ENCODE measurements around the gene FBXL19.
A peak's percentile ranks its signal among the peaks of the same experiment; 100 is the strongest.

FBXL19 gene

GRCh38 chr16:30946671-30947540 lies 23.5 kb downstream of the FBXL19 start:
- no peak for DNase-seq

- DNase-seq: no peak
Measured at GRCh38 chr16:30947541-30947858, 24.1 kb downstream of the FBXL19 start.

DNA sequence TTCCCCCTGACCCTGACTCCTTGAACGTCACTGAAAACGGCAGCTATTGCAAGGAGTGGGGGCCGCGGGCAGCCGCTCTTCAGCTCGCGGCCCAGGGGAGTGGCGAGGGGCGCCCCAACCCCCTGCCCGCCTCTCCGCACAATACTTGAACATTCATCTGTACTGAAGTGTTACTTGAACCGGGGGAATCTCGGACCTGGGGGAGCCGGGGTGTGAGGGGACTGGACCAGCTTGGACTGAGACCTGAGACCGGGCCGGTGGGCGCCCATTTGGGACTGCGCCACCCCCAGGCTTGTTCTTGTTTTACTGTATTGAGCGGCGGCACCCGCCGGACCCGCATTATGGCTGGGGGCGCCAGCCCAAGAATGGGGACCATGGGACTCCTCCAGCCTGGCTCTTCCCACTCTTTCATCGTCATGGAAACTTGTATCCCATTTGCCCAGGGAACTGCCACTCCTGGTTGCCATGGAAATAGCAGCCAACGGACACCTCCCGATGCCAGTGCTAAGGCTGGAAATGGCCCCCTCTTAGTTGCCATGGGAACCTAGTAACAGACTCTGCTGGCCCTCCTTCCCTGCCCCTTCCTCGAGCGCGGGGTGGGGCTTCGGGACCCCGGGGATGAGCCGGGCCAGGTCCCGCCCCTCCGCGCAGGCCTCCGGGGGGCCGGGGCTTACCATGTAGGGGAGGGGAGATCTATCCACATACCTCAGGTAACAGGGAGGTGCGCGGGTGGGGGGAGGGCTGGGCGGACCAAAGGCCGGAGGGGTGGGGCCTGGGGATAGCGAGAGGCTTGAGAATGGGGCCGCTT lies 24.7 kb downstream of the FBXL19 start:
- peak; percentile 96 for DNase-seq

DNA sequence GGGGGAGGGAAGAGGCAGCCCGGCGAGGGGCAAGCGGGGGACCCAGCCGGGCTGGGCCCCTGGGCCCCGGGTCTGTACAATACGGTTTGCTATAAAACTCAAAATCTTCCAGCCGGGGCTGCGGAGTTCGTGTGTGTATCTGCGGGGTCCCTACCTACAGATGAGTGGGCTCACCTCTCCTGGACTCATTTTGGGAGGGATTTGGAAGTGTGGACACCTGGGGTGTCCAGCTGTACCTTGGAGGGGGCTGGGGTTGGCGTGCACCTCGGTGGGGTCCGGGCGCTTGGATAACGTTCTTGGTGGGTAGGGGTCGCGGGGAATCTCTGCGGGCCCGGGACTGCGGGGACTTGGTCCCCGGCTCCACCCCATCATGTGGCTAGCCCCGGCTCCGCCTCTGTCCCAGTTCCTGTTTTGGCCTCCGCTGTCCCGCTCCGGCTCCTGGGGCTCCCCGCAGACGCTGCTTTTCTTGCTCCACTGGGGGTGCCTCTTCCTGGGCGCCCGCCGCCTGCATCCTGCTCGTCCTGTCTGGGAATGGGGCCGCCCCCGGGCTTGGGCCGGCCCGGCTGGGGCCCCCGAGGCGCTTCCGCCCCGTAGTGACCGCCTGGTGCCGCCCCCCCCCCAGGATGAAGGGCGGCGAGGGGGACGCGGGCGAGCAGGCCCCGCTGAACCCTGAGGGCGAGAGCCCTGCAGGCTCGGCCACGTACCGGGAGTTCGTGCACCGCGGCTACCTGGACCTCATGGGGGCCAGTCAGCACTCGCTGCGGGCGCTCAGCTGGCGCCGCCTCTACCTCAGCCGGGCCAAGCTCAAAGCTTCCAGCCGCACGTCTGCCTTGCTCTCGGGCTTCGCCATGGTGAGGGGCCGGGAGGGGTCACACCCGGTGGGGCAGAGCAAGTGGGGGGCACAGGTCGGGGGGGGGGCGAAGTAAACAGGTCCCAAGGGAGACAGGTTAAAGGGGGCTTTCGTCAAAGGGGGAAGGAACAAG lies 25.6 kb downstream of the FBXL19 start, which contains the start of gene ORAI3:
Gene ORAI3 (plus strand): TSS at position 402 of the 983 bp plus-strand sequence. CDS start 222 bp downstream, at position 624.
- DNase-seq: peak; percentile 74

DNA sequence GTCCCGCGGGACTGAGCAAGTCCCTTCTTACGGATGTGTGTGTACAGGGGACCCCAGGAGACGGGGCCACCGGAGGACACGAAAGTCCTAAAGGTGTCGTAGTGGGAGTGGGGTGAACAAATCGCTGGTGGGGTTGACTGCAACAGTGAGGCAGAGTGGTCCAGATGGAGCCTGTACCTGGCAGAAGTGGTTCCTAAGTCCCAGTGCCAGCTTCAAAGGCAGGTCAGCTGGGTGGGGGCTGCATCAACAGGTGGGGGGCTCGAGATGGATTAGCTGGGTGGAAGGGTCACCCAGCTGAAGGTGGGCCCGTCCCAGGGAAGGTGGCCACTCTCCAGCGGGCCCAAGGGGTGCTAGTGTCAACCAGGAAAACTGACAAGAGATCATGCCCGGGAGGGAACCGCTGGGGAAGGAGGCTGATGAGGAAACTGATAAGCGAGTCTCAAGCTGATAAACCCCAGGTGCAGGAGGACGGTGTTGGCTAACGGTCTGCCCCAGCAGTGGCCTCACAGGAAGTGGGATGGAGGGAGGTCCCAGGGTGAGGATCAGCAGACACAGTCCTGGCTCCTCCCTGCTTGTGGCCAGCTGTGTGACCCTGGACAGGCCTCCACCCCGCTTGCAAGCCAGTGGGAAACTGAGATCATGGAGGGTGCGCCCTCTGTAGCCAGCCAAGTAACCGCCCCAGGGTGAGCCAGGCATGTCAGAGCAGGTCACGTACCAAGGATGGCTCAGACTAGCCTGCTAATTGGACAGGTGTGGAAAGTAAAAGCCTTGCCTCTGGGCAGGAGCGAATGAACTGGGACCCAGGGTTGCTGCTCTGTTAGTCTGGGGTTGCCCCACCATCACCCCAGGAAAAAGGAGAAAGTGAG lies 26.5 kb downstream of the FBXL19 start:
- DNase-seq: peak; percentile 92

GRCh38 chr16:30950516-30951065 lies 27.2 kb downstream of the FBXL19 start:
- DNase-seq: no peak

GRCh38 chr16:30951193-30951592 lies 27.8 kb downstream of the FBXL19 start:
- DNase-seq: no peak

DNA sequence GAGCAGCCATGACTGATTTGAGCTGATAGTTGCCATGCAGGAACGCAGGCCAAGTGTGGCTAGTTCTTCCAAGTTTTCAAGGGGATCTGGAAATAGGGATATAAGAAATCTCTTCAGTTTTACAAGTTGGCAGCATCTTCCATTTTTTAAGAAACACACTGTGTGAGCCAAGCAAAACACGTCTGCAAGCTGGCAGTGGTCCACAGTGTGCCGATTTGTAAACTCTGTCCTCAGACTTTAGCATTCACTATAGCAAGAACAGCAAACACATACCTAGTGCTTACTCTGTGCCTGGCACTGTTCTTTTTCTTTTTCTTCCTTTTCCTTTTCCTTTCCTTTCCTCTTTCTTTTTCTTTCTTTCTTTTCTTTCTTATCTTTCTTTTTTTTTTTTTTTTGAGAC lies 28.4 kb downstream of the FBXL19 start:
- no peak for DNase-seq

- DNase-seq: no peak
Measured at GRCh38 chr16:30953111-30953510, 29.7 kb downstream of the FBXL19 start.

- DNase-seq: peak; percentile 67
Measured at GRCh38 chr16:30953511-30954124, 30.2 kb downstream of the FBXL19 start.

- DNase-seq: no peak
Measured at GRCh38 chr16:30954993-30955392, 31.6 kb downstream of the FBXL19 start.

GRCh38 chr16:30956601-30957455 lies 33.5 kb downstream of the FBXL19 start:
- peak; percentile 82 for DNase-seq

- DNase-seq: peak; percentile 96
Measured at GRCh38 chr16:30957456-30958174, 34.2 kb downstream of the FBXL19 start, which contains the start of gene SETD1A. Gene SETD1A, plus strand, starts transcription at chr16:30957754. Its CDS starts 978 bp downstream, at chr16:30958732.

DNA sequence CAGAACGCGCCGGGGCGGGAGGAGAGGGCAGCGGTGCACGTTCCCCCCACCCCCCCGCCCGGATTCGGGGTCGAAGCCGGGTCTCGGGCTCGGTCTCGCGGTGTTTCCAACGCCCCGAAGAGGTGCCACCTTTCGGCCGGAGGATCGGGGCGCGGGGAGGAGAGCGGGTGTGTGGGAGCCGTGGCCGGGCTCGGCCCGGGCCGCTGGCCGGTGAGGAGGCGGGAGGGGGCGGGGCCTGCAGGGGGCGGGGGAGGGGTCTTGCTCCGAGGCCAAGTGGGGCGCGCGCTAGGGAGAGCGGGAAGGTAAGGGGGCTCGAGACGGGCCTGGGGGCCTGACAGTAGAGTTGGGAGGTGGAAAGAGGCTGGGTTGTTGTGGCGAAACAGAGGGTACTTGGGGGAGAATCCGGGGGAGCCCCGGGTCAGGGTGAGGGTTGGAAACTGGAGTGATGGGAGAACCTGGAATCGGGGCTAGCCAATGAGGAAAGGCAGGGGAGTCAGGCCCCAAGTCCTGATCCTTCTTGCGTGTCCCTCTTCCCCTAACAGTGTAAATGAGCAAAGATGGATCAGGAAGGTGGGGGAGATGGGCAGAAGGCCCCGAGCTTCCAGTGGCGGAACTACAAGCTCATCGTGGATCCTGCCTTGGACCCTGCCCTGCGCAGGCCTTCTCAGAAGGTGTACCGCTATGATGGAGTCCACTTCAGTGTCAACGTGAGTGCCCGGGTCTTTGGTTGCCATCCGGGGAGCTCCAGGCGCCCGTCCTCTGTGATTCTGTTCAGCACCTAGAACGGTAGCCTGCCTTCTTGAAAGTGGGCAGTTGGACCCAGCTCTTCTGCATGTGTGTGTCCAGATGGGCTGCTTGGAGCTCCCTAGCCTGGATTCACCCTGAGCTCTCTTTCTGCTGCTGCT lies 35.1 kb downstream of the FBXL19 start:
- DNase-seq: peak; percentile 65

- no peak for DNase-seq
Measured at GRCh38 chr16:30961384-30961783, 38.0 kb downstream of the FBXL19 start.

GRCh38 chr16:30963925-30964511 lies 40.6 kb downstream of the FBXL19 start:
- no peak for DNase-seq

DNA sequence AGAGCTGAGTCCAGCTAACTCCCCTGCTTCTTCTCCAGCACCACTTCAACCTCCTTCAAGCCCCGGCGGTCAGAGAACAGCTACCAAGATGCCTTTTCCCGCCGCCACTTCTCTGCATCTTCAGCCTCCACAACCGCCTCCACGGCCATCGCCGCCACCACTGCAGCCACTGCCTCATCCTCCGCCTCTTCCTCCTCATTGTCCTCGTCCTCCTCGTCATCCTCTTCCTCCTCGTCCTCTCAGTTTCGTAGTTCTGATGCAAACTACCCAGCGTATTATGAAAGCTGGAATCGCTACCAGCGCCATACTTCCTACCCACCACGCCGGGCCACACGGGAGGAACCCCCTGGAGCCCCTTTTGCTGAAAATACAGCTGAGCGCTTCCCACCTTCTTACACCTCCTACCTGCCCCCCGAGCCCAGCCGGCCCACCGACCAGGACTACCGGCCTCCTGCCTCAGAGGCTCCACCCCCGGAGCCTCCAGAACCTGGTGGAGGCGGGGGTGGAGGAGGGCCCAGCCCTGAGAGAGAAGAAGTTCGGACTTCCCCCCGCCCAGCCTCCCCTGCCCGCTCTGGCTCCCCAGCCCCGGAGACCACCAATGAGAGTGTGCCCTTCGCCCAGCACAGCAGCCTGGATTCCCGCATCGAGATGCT lies 41.3 kb downstream of the FBXL19 start:
- no peak for DNase-seq
